IMR-90 (cell line): Measurements from ENCODE around the gene MIPEP. TPM values are rescaled to one million over a fixed set of nuclear protein-coding genes. Genes with fewer than 3 reads are reported as not detected.

Experiments
- ATAC-seq: fragments of 200-7000 bp; cut with Tn5 transposase; 2 replicates; pipeline ENCODE4 v1.9.1; 2020; ENCODE audit warnings: low read depth, mild to moderate bottlenecking, moderate library complexity
- BruUV-seq: library from RNA; stranded (reverse); fragments of 400-500 nt; replicated peaks from 2 replicates; lab custom pipeline; 2021; lab: Mats Ljungman, UMichigan
- CTCF ChIA-PET: fragments of 300-600 bp; formaldehyde crosslinking; extraction: SDS; loops from one replicate; lab custom pipeline; 2021; ENCODE audit warnings: antibody characterized with exemption; lab: Yijun Ruan, JAX
- POLR2A ChIA-PET: fragments of 300-600 bp; sonication (Branson Sonifier 250); formaldehyde crosslinking; loops from one replicate; lab custom pipeline; 2022; ENCODE audit warnings: antibody characterized with exemption; ENCODE audit not compliant: unreplicated experiment; lab: Charles Lee
- DNase-seq: peaks from one replicate; pipeline ENCODE4 v3.0.0; 2013
- H2AFZ ChIP-seq: replicated peaks from 2 replicates; pipeline ENCODE3; 2013; ENCODE audit warnings: low read length, mild to moderate bottlenecking; ENCODE audit not compliant: poor library complexity
- H2AK5ac ChIP-seq: 2 replicates; pipeline ENCODE4 v1.6.1; 2013; ENCODE audit warnings: low read depth, low read length, inconsistent platforms
- H2AK9ac ChIP-seq: replicated peaks from 2 replicates; pipeline ENCODE3; 2013; ENCODE audit warnings: mild to moderate bottlenecking, low read depth, low read length, moderate library complexity; ENCODE audit not compliant: poor library complexity
- H2BK120ac ChIP-seq: 2 replicates; pipeline ENCODE4 v1.6.1; 2013; ENCODE audit warnings: low read depth, low read length, inconsistent platforms
- H2BK15ac ChIP-seq: 3 replicates; pipeline ENCODE4 v1.6.1; 2013; ENCODE audit warnings: low read depth, low read length, inconsistent platforms
- H2BK20ac ChIP-seq: 2 replicates; pipeline ENCODE4 v1.6.1; 2013; ENCODE audit warnings: low read depth, mild to moderate bottlenecking, inconsistent platforms, low read length, moderate library complexity
- H2BK5ac ChIP-seq: 2 replicates; pipeline ENCODE4 v1.6.1; 2013; ENCODE audit warnings: mild to moderate bottlenecking, low read depth, low read length, inconsistent platforms; ENCODE audit not compliant: poor library complexity, severe bottlenecking
- H3K14ac ChIP-seq: replicated peaks from 2 replicates; pipeline ENCODE4 v1.6.1; 2013; ENCODE audit warnings: low read depth, low read length, inconsistent platforms
- H3K18ac ChIP-seq: 2 replicates; pipeline ENCODE4 v1.6.1; 2013; ENCODE audit warnings: low read depth, low read length, control low read depth
- H3K23ac ChIP-seq: 2 replicates; pipeline ENCODE4 v1.6.1; 2013; ENCODE audit warnings: low read depth, low read length, inconsistent platforms
- H3K27ac ChIP-seq: 2 replicates; pipeline ENCODE4 v1.5.1; 2013; ENCODE audit warnings: mild to moderate bottlenecking, control low read depth, low read length; ENCODE audit not compliant: insufficient read depth
- H3K27me3 ChIP-seq: 2 replicates; pipeline ENCODE4 v1.6.1; 2013; ENCODE audit warnings: low read length; ENCODE audit not compliant: control insufficient read depth, insufficient read depth
- H3K36me3 ChIP-seq: 2 replicates; pipeline ENCODE4 v1.6.1; 2013; ENCODE audit warnings: low read length, mixed read lengths; ENCODE audit not compliant: control insufficient read depth, insufficient read depth
- H3K4ac ChIP-seq: 2 replicates; pipeline ENCODE4 v1.6.1; 2013; ENCODE audit warnings: low read depth, low read length, inconsistent platforms
- H3K4me1 ChIP-seq: 2 replicates; pipeline ENCODE4 v1.6.1; 2013; ENCODE audit warnings: low read length, mixed read lengths; ENCODE audit not compliant: control insufficient read depth, insufficient read depth
- H3K4me2 ChIP-seq: 2 replicates; pipeline ENCODE4 v1.6.1; 2013; ENCODE audit warnings: low read depth, mild to moderate bottlenecking, control low read depth, low read length, moderate library complexity
- H3K4me3 ChIP-seq: 2 replicates; pipeline ENCODE4 v1.5.1; 2013; ENCODE audit warnings: low read depth, mild to moderate bottlenecking, control low read depth, low read length, moderate library complexity; ENCODE audit not compliant: insufficient read depth
- H3K56ac ChIP-seq: 2 replicates; pipeline ENCODE4 v1.6.1; 2013; ENCODE audit warnings: low read length, inconsistent platforms; ENCODE audit not compliant: insufficient read depth; ENCODE audit errors: extremely low read depth
- H3K79me1 ChIP-seq, 2 experiments: 2 replicates each; pipeline ENCODE4 v1.6.1; 2013; ENCODE audit warnings: low read length in 2 of 2, inconsistent platforms in 1 of 2, low read depth in 1 of 2
- H3K9ac ChIP-seq: 2 replicates; pipeline ENCODE4 v1.6.1; 2013; ENCODE audit warnings: low read depth, low read length, control low read depth
- H3K9me1 ChIP-seq: 2 replicates; pipeline ENCODE4 v1.6.1; 2013; ENCODE audit warnings: low read length, inconsistent platforms; ENCODE audit not compliant: insufficient read depth
- H3K9me3 ChIP-seq: 2 replicates; pipeline ENCODE4 v1.6.1; 2013; ENCODE audit warnings: low read length; ENCODE audit not compliant: control insufficient read depth, insufficient read depth
- H4K20me1 ChIP-seq: 2 replicates; pipeline ENCODE4 v1.6.1; 2013; ENCODE audit warnings: low read length, inconsistent platforms; ENCODE audit not compliant: insufficient read depth
- H4K5ac ChIP-seq: 2 replicates; pipeline ENCODE4 v1.6.1; 2013; ENCODE audit warnings: mild to moderate bottlenecking, low read depth, low read length, control low read depth
- H4K8ac ChIP-seq, 2 experiments: 2 replicates each; pipeline ENCODE4 v1.6.1; 2013; ENCODE audit warnings: low read depth in 2 of 2, low read length in 2 of 2, control low read depth in 1 of 2, inconsistent platforms in 1 of 2
- H4K91ac ChIP-seq: 2 replicates; pipeline ENCODE4 v1.6.1; 2013; ENCODE audit warnings: low read depth, low read length, inconsistent platforms; ENCODE audit not compliant: insufficient read depth
- MAFK ChIP-seq: IDR thresholded peaks from 2 replicates; pipeline ENCODE4 v1.6.1; 2012; ENCODE audit warnings: low read depth, low read length, improper control_type of control experiment
- MXI1 ChIP-seq: IDR thresholded peaks from 2 replicates; pipeline ENCODE4 v1.6.1; 2012; ENCODE audit warnings: low read depth, mild to moderate bottlenecking, low read length, moderate library complexity, borderline replicate concordance
- WGBS, 2 experiments: methylation state at CpG; one replicate each; pipeline versions ENCODE4 v1.1.5 to v1.1.7; 2013; ENCODE audit warnings: missing lambda C conversion rate in 2 of 2; ENCODE audit not compliant: insufficient read length in 1 of 2; ENCODE audit errors: extremely low coverage in 2 of 2; 5-methylcytosine and 5-hydroxymethylcytosine counted together
- dilution Hi-C: fragments of 300-500 bp; cut with HindIII; formaldehyde crosslinking; loops from one replicate; pipeline ENCODE4 v1.14.3; 2018; ENCODE audit warnings: low sequenced_read_pairs; ENCODE audit not compliant: unreplicated experiment
- in situ Hi-C: fragments of 300-500 bp; cut with MboI; formaldehyde crosslinking; loops from 3 replicates; pipeline ENCODE4 v1.14.3; 2019; ENCODE audit warnings: low sequenced_read_pairs, inconsistent platforms, mixed read lengths
- intact Hi-C: fragments of 100-400 bp; cut with micrococcal nuclease; formaldehyde crosslinking; loops from 2 replicates; pipeline ENCODE4 v1.10.0; 2022
- polyA plus RNA-seq, 3 experiments: library from polyadenylated mRNA; depleted of rRNA; stranded (reverse); fragments of >200 nt; gene quantifications; 2 replicates each; pipeline ENCODE4 v1.2.3, GENCODE V29; 2012; ENCODE audit warnings: low replicate concordance in 1 of 3
- total RNA-seq: library from RNA; depleted of rRNA; stranded (reverse); fragments of >200 nt; gene quantifications from 2 replicates; pipeline ENCODE4 v1.2.3, GENCODE V29; 2012

MIPEP gene
- total and polyA plus RNA-seq, 2 of the 4 experiments (the other 2 are of a cell fraction): 15.0 to 21.5 TPM

GRCh38 chr13:23804166-23804565 is 85.0 kb downstream of the MIPEP start:
- no peaks in the 10 kb centered on the region for H3K9me3 ChIP-seq
- H2BK120ac ChIP-seq: no peak overlapping the region
- H4K91ac ChIP-seq: no peak overlapping the region
- no peak overlapping the region for H2BK15ac ChIP-seq
- no peak for TF ChIP-seq MXI1
- no peak for TF ChIP-seq MAFK
- in situ Hi-C loops: no loop called here
- H4K20me1 ChIP-seq: no peaks in the 10 kb centered on the region
- H2AK5ac ChIP-seq: no peak overlapping the region
- peaks cover 3% of the 10 kb centered on the region; the same call in 1 of the 2 replicates for H3K9me1 ChIP-seq
- no peak for ATAC-seq
- no peak overlapping the region for H3K14ac ChIP-seq
- H3K4me1 ChIP-seq: peaks cover 10% of the 10 kb centered on the region
- ChIA-PET POLR2A (interaction anchor here (0.6 kb wide), 1 partner anchor 8 kb away, joined by 3 read pairs; no protein-coding TSS in a partner anchor), CTCF (interaction anchor here (1.2 kb wide), 1 partner anchor 49 kb away, joined by 3 read pairs; no protein-coding TSS in a partner anchor)
- no peak overlapping the region for H3K4ac ChIP-seq
- H3K36me3 ChIP-seq: peaks cover 3% of the 10 kb centered on the region; the same call in 1 of the 2 replicates
- no peak overlapping the region for H2AK9ac ChIP-seq
- no peak overlapping the region for H3K4me2 ChIP-seq
- no peak overlapping the region for H3K56ac ChIP-seq
- no peak overlapping the region for H4K5ac ChIP-seq
- H4K8ac ChIP-seq: no peak overlapping the region
- no peak for DNase-seq
- H3K27me3 ChIP-seq: no peaks in the 10 kb centered on the region
- H3K79me1 ChIP-seq: no peaks in the 10 kb centered on the region
- no peak overlapping the region for H3K23ac ChIP-seq
- H3K27ac ChIP-seq: no peak overlapping the region
- no CpG with 5 or more reads among the region's 1 CpG for WGBS, 2 experiments
- 0 out of 2 replicates have a peak overlapping the region, but pooled peaks have one; percentile 39 for H3K18ac ChIP-seq
- H2AFZ ChIP-seq: no peak overlapping the region
- no peak overlapping the region for H3K9ac ChIP-seq
- H2BK5ac ChIP-seq: no peak overlapping the region
- H3K4me3 ChIP-seq: no peak overlapping the region
- intact Hi-C loops: no loop called here
- dilution Hi-C loops: no loop called here
- no peak overlapping the region for H2BK20ac ChIP-seq
- no TSS peak for BruUV-seq
